ENCODE data around the gene MTMR4.

The MTMR4 gene

DNA sequence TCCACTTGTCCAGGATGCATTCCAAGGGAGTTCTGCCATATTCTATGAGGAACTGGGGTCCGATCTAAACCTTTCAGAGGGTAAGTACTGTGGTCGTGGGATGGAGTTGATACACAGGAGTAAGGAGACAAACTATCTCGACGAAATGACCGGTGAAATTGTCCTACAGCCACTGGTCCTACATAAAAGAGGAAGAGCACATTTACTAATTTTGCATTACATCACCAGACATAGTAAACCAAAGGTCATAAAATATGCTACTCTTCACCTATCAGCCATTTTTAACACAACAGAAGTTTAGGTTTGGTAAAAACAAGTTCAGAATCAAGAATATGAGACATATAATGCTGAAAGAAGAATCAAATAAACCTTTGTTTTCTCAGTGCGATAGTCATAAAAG, 34.3 kb downstream of the MTMR4 start:
- DNase-seq (ENCODE audit: low read depth) = no peak
- TF ChIP-seq, protein P1, sequence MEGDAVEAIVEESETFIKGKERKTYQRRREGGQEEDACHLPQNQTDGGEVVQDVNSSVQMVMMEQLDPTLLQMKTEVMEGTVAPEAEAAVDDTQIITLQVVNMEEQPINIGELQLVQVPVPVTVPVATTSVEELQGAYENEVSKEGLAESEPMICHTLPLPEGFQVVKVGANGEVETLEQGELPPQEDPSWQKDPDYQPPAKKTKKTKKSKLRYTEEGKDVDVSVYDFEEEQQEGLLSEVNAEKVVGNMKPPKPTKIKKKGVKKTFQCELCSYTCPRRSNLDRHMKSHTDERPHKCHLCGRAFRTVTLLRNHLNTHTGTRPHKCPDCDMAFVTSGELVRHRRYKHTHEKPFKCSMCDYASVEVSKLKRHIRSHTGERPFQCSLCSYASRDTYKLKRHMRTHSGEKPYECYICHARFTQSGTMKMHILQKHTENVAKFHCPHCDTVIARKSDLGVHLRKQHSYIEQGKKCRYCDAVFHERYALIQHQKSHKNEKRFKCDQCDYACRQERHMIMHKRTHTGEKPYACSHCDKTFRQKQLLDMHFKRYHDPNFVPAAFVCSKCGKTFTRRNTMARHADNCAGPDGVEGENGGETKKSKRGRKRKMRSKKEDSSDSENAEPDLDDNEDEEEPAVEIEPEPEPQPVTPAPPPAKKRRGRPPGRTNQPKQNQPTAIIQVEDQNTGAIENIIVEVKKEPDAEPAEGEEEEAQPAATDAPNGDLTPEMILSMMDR (IDR thresholded peaks at IDR 0.05; ENCODE audit: control insufficient read depth, extremely low read depth, insufficient read depth) = no peak
- no peak overlapping the region for H3K4me3 ChIP-seq (ENCODE audit: low read depth, low read length)

DNA sequence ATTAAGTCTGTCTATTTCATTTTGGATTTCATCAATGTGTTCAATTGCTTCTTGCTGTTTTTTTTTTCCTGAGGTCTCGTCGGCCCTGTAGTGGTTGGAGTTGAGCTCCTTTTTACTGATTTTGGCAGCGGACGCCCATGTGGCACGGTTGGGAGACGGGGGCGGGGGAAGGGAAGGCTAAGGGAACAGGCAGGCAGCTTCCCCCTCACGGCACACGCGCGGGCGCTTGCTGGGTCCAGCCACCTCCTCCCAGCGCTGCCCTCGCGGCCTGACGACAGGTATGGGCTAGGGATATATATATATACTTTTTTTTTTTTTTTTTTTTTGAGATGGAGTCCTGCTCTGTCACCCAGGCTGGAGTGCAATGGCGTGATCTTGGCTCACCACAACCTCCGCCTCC, 37.6 kb downstream of the MTMR4 start:
- TF ChIP-seq, protein P1 (IDR thresholded peaks at IDR 0.05; ENCODE audit: control insufficient read depth, extremely low read depth, insufficient read depth) = no peak
- no peak for DNase-seq (ENCODE audit: low read depth)
- H3K4me3 ChIP-seq (ENCODE audit: low read depth, low read length) = no peak overlapping the region

DNA sequence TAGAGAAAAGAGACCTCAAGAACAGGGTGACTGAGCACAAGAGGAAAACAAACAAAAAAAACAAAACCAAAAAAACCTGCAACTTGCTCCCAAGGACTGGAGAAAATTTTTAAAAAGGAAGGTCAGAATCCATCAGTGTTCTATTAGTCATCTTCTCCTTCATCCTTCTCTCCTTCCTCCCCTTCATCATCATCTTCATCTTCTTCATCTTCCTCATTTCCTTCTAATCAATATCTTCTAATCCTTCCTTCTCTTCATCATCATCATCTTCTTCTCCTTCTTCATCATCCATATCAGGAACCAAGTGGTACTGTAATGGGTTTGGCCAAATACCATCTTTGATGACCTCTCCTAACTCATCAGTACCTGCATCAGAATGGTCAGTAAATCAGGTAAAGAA, 38.5 kb downstream of the MTMR4 start:
- no peak for DNase-seq (ENCODE audit: low read depth)

DNA sequence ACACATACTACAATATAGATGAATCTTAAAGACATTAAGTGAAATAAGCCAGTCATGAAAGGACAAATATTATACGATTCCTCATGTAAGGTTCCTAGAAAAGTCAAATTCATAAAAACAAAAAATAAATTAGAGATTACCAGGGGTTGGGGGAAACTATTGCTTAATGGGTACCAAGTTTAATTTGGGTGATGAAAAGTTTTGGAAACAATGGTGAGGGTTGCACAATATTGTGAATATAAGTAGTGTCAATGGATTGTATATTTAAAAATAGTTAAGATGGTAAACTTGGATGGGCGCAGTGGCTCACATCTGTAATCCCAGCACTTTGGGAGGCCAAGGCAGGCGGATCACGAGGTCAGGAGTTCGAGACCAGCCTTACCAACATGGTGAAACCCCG, 44.1 kb downstream of the MTMR4 start:
- H3K4me3 ChIP-seq (ENCODE audit: low read depth, low read length) = no peak overlapping the region
- DNase-seq (ENCODE audit: low read depth) = no peak
- TF ChIP-seq, protein P1 (IDR thresholded peaks at IDR 0.05; ENCODE audit: control insufficient read depth, extremely low read depth, insufficient read depth) = no peak

More for the DNA sequence above, 38.5 kb downstream of the MTMR4 start:
- TF ChIP-seq, protein P1 (IDR thresholded peaks at IDR 0.05; ENCODE audit: control insufficient read depth, extremely low read depth, insufficient read depth) = no peak
- no peak overlapping the region for H3K4me3 ChIP-seq (ENCODE audit: low read depth, low read length)

DNA sequence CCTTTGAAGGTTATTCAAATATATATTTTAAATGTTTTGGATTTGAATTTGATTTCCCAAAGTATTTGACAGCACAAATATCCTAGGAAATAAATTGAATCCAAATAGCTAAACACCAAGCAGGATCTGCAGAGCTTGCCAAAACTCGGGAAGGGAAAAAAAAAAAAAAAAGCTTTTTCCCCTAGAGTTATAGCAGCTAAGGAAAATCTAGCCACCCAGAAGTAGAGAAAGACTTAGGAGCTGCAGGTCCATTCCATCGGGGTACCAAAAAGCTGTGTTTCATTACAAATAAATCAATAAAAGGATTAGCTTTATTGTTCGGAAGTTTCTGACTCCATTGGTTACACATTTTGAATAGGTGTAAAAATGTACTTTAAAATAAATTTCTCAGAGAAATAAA, 45.5 kb downstream of the MTMR4 start:
- TF ChIP-seq, protein P1 (IDR thresholded peaks at IDR 0.05; ENCODE audit: control insufficient read depth, extremely low read depth, insufficient read depth) = no peak
- DNase-seq (ENCODE audit: low read depth) = no peak
- H3K4me3 ChIP-seq (ENCODE audit: low read depth, low read length) = no peak overlapping the region

DNA sequence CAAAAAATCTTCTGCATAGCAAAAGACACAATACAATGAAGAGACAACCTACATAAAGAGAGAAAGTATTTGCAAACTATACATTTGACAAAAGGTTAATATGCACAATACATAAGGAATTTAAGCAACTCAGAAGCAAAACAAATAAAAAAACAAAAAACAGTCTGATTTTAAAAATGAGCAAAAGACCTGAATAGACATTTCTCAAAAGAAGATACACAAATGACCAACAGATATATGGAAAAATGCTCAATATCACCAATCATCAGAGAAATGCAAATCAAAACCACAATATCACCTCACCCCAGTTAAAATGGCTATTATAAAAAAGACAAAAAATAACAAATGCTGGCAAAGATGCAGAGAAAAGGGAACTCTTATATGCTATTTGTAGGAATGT, 58.9 kb downstream of the MTMR4 start:
- DNase-seq (ENCODE audit: low read depth) = no peak
- no peak overlapping the region for H3K4me3 ChIP-seq (ENCODE audit: low read depth, low read length)
- TF ChIP-seq, protein P1 (IDR thresholded peaks at IDR 0.05; ENCODE audit: control insufficient read depth, extremely low read depth, insufficient read depth) = no peak

DNA sequence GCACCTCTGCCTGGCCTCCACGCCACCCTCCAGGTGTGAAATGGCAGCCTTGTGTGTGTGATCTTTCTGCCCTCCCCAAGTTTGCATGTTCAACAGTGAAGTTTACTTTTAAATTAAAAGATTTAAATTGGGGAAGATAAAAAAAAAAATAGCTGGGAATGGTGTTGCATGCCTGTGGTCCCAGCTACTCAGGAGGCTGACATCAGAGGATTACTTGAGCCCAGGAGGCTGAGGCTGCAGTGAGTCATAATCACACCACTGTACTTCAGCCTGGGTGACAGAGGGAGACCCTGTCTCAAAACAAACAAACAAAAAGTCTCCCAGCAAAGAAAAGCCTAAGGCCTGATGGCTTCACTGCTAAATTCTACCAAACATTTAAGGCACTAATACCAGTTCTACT, 61.7 kb downstream of the MTMR4 start:
- no peak overlapping the region for H3K4me3 ChIP-seq (ENCODE audit: low read depth, low read length)
- no peak for DNase-seq (ENCODE audit: low read depth)
- TF ChIP-seq, protein P1 (IDR thresholded peaks at IDR 0.05; ENCODE audit: control insufficient read depth, extremely low read depth, insufficient read depth) = no peak

Measured in LNCaP clone FGC (cell line).